Astrocyte (in vitro differentiated cells and primary cell): Measurements from ENCODE around the gene LPAR3. TPM values are rescaled to one million over a fixed set of nuclear protein-coding genes. Genes with fewer than 3 reads are reported as not detected.
A peak's percentile ranks its signal among the peaks of the same experiment; 100 is the strongest.

Source experiments
- DNase-seq: peaks from one replicate; pipeline ENCODE4 v3.0.0-alpha.2; 2010; ENCODE audit warnings: low read depth
- FAIRE-seq: peaks from 2 replicates; lab custom pipeline; 2011; peaks lifted over from hg19 to GRCh38; lab: Jason Lieb, UNC
- H2AFZ ChIP-seq: 2 replicates; pipeline ENCODE4 v1.6.0; 2012; ENCODE audit warnings: low read depth, low read length, inconsistent platforms
- H3K27ac ChIP-seq: 2 replicates; pipeline ENCODE4 v1.5.1; 2011; ENCODE audit warnings: low read depth, low read length, inconsistent platforms
- H3K27me3 ChIP-seq: 2 replicates; pipeline ENCODE4 v1.6.0; 2011; ENCODE audit warnings: low read length, inconsistent platforms; ENCODE audit not compliant: insufficient read depth
- H3K36me3 ChIP-seq: 2 replicates; pipeline ENCODE4 v1.5.1; 2011; ENCODE audit warnings: low read length, inconsistent platforms; ENCODE audit not compliant: insufficient read depth
- H3K4me1 ChIP-seq: 2 replicates; pipeline ENCODE4 v1.5.1; 2011; ENCODE audit warnings: low read length, inconsistent platforms; ENCODE audit not compliant: insufficient read depth
- H3K4me2 ChIP-seq: 2 replicates; pipeline ENCODE4 v1.6.0; 2012; ENCODE audit warnings: low read length, inconsistent platforms
- H3K4me3 ChIP-seq: 2 replicates; pipeline ENCODE4 v1.5.1; 2011; ENCODE audit warnings: low read depth, mild to moderate bottlenecking, low read length, inconsistent platforms; ENCODE audit not compliant: insufficient read depth
- H3K79me2 ChIP-seq: 2 replicates; pipeline ENCODE4 v1.6.0; 2012; ENCODE audit warnings: mild to moderate bottlenecking, low read length, inconsistent platforms; ENCODE audit not compliant: insufficient read depth
- H3K9ac ChIP-seq: 2 replicates; pipeline ENCODE4 v1.6.0; 2012; ENCODE audit warnings: mild to moderate bottlenecking, low read length, inconsistent platforms
- H3K9me3 ChIP-seq: 2 replicates; pipeline ENCODE4 v1.5.1; 2012; ENCODE audit warnings: low read depth, mild to moderate bottlenecking, low read length, inconsistent platforms; ENCODE audit not compliant: insufficient read depth
- H4K20me1 ChIP-seq: 2 replicates; pipeline ENCODE4 v1.6.0; 2012; ENCODE audit warnings: low read length, inconsistent platforms; ENCODE audit not compliant: insufficient read depth
- H3K27ac Mint-ChIP-seq: one replicate; pipeline ENCODE4 v1.8.0; 2021; ENCODE audit warnings: mild to moderate bottlenecking, mixed read lengths; ENCODE audit not compliant: unreplicated experiment
- H3K27me3 Mint-ChIP-seq: one replicate; pipeline ENCODE4 v1.8.0; 2021; ENCODE audit warnings: low read depth, mixed read lengths; ENCODE audit not compliant: unreplicated experiment
- H3K36me3 Mint-ChIP-seq: one replicate; pipeline ENCODE4 v1.8.0; 2021; ENCODE audit warnings: low read depth, mixed read lengths; ENCODE audit not compliant: unreplicated experiment
- H3K4me1 Mint-ChIP-seq: one replicate; pipeline ENCODE4 v1.8.0; 2021; ENCODE audit warnings: low read depth, mixed read lengths; ENCODE audit not compliant: unreplicated experiment
- H3K4me3 Mint-ChIP-seq: one replicate; pipeline ENCODE4 v1.8.0; 2021; ENCODE audit warnings: mild to moderate bottlenecking, moderate library complexity, mixed read lengths; ENCODE audit not compliant: unreplicated experiment
- H3K9me3 Mint-ChIP-seq: one replicate; pipeline ENCODE4 v1.8.0; 2021; ENCODE audit warnings: mild to moderate bottlenecking, mixed read lengths; ENCODE audit not compliant: unreplicated experiment
- CTCF ChIP-seq: IDR thresholded peaks from 2 replicates; pipeline ENCODE4 v1.5.1; 2011; ENCODE audit warnings: low read depth, mild to moderate bottlenecking, inconsistent platforms, low read length, moderate library complexity; ENCODE audit not compliant: insufficient read depth
- EZH2 ChIP-seq: IDR thresholded peaks from 2 replicates; pipeline ENCODE4 v1.6.1; 2012; ENCODE audit warnings: mild to moderate bottlenecking, low read length, inconsistent platforms; ENCODE audit not compliant: insufficient read depth
- total RNA-seq: library from RNA; stranded (reverse); gene quantifications from 2 replicates; pipeline ENCODE4 v1.2.1, GENCODE V29; 2021

LPAR3 gene
- total RNA-seq, 1 donor from 2014 or later = 0.70 TPM

GRCh38 chr1:84884671-84885389 lies 8.2 kb downstream of the LPAR3 start:
- H3K4me2 ChIP-seq = no peak overlapping the region
- Mint-ChIP-seq H3K27ac (no peak overlapping the region), H3K9me3 (peaks cover 1% of the 10 kb centered on the region), H3K36me3 (no peaks in the 10 kb centered on the region), H3K27me3 (peaks cover 4% of the 10 kb centered on the region), H3K4me1 (peaks cover 11% of the 10 kb centered on the region), H3K4me3 (no peak overlapping the region)
- no peak for TF ChIP-seq CTCF
- no peak for TF ChIP-seq EZH2
- no peaks in the 10 kb centered on the region for H4K20me1 ChIP-seq
- no peaks in the 10 kb centered on the region for H3K9me3 ChIP-seq
- DNase-seq = no peak
- no peak overlapping the region for H3K9ac ChIP-seq
- no peaks in the 10 kb centered on the region for H3K36me3 ChIP-seq
- H3K27me3 ChIP-seq = no peaks in the 10 kb centered on the region
- H3K4me1 ChIP-seq = no peaks in the 10 kb centered on the region
- no peak for FAIRE-seq
- H3K79me2 ChIP-seq = no peaks in the 10 kb centered on the region
- no peak overlapping the region for H2AFZ ChIP-seq
- no peak overlapping the region for H3K27ac ChIP-seq
- no peak overlapping the region for H3K4me3 ChIP-seq

DNA sequence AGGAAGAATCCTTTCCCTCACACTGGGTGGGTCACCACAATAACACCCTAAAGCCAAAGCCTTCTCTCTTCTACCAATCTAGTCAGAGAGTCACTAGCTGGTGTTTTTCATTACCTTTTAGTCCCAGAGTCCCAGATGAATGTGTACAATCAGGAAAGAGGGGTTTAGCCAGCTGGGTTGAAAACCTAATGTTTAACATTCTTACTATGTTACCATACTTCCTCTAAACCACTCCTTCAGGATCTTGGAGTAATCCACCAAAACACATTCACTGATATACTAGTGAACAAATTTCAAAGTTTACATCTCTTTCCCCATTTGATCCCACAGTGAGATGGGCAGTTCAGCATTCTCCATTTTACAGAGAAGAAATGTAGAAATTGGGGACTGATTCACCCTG lies 9.7 kb downstream of the LPAR3 start:
- H4K20me1 ChIP-seq = no peaks in the 10 kb centered on the region
- Mint-ChIP-seq H3K27me3 (no peaks in the 10 kb centered on the region), H3K4me1 (peaks cover 14% of the 10 kb centered on the region), H3K4me3 (no peak overlapping the region), H3K36me3 (no peaks in the 10 kb centered on the region), H3K9me3 (peaks cover 1% of the 10 kb centered on the region), H3K27ac (no peak overlapping the region)
- no peak overlapping the region for H3K4me3 ChIP-seq
- H3K36me3 ChIP-seq = no peaks in the 10 kb centered on the region
- no peaks in the 10 kb centered on the region for H3K79me2 ChIP-seq
- H3K4me2 ChIP-seq = no peak overlapping the region
- no peaks in the 10 kb centered on the region for H3K27me3 ChIP-seq
- H3K4me1 ChIP-seq = no peaks in the 10 kb centered on the region
- TF ChIP-seq CTCF (no peak), EZH2 (no peak)
- FAIRE-seq = no peak
- no peak for DNase-seq
- no peak overlapping the region for H3K27ac ChIP-seq
- no peak overlapping the region for H2AFZ ChIP-seq
- H3K9me3 ChIP-seq = no peaks in the 10 kb centered on the region
- H3K9ac ChIP-seq = no peak overlapping the region

DNA sequence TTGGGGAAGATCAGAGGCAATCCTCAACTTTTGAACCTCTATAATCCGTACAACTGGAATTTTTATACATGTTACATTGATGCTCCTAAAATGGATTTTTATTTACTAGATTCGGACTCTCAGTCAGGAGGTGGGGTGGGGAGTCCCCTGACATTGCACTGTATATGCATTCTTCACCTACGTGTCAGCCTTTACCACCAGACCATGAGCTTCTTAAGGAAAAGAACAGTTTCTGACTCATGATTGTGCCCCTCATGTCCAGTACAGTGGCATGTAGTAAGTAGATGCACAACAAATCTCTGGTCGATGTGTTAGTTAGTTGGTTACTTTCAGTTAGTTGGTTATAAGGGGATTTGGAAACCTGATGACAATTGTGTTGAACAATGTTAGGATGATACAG lies 15.4 kb downstream of the LPAR3 start:
- H3K36me3 Mint-ChIP-seq = no peaks in the 10 kb centered on the region
- no peaks in the 10 kb centered on the region for H3K27me3 ChIP-seq
- no peak overlapping the region for H3K4me3 Mint-ChIP-seq
- no peak for FAIRE-seq
- DNase-seq = peak; percentile 36
- H3K9me3 Mint-ChIP-seq = peaks cover 1% of the 10 kb centered on the region
- no peak overlapping the region for H3K9ac ChIP-seq
- H3K27ac ChIP-seq = no peak overlapping the region
- H3K4me2 ChIP-seq = no peak overlapping the region
- TF ChIP-seq EZH2 (no peak), CTCF (no peak)
- no peaks in the 10 kb centered on the region for H4K20me1 ChIP-seq
- peaks cover 16% of the 10 kb centered on the region for H3K4me1 Mint-ChIP-seq
- H3K36me3 ChIP-seq = no peaks in the 10 kb centered on the region
- no peaks in the 10 kb centered on the region for H3K79me2 ChIP-seq
- H3K4me3 ChIP-seq = no peak overlapping the region
- H3K27ac Mint-ChIP-seq = no peak overlapping the region
- H2AFZ ChIP-seq = no peak overlapping the region
- no peaks in the 10 kb centered on the region for H3K27me3 Mint-ChIP-seq
- no peaks in the 10 kb centered on the region for H3K4me1 ChIP-seq
- H3K9me3 ChIP-seq = no peaks in the 10 kb centered on the region
